Measurements from ENCODE around the gene TRIM34. TPM values are rescaled to one million over a fixed set of nuclear protein-coding genes. Genes with fewer than 3 reads are reported as not detected.

The TRIM34 gene
- total RNA-seq = 10 to 100 TPM in 7 of 9 donors, 1 to 10 TPM in 2; 5.9 to 22.1 (median 12.0) TPM
- 10 to 100 TPM in 1 of 3 donors, 1 to 10 TPM in 2; 5.0 to 11.2 (median 7.6) TPM for polyA plus RNA-seq
- long read RNA-seq, donor 1, partial matches to known transcripts = 0 of 2 reads
- long read RNA-seq, donor 1, other reads (novel, unspliced or antisense) = 0 of 2 reads
- long read RNA-seq, donor 2 = 0 reads
- long read RNA-seq, donor 3, partial matches to known transcripts = 0 of 2 reads
- long read RNA-seq, donor 3, other reads (novel, unspliced or antisense) = 0 of 2 reads
- long read RNA-seq, donor 4, partial matches to known transcripts = 8 of 12 reads
- long read RNA-seq, donor 4, other reads (novel, unspliced or antisense) = 0 of 12 reads
- long read RNA-seq, donor 5, transcript TRIM34-201 (8 exons, 2,311 nt) = major isoform, 21 of 30 reads
- long read RNA-seq, donor 5, partial matches to known transcripts = 5 of 30 reads
- long read RNA-seq, donor 5, other reads (novel, unspliced or antisense) = 4 of 30 reads
- long read RNA-seq, donor 6, transcript TRIM34-201 (8 exons, 2,311 nt) = major isoform, 6 of 12 reads
- long read RNA-seq, donor 6, partial matches to known transcripts = 2 of 12 reads
- long read RNA-seq, donor 6, other reads (novel, unspliced or antisense) = 4 of 12 reads
- long read RNA-seq, donor 7, partial matches to known transcripts = 0 of 1 reads
- long read RNA-seq, donor 7, other reads (novel, unspliced or antisense) = 0 of 1 reads
- long read RNA-seq, donor 8, transcript TRIM34-201 (8 exons, 2,311 nt) = major isoform, 5 of 5 reads
- long read RNA-seq, donor 8, partial matches to known transcripts = 0 of 5 reads
- long read RNA-seq, donor 8, other reads (novel, unspliced or antisense) = 0 of 5 reads
- long read RNA-seq, donor 9, partial matches to known transcripts = 0 of 2 reads
- long read RNA-seq, donor 9, other reads (novel, unspliced or antisense) = 0 of 2 reads
- long read RNA-seq, donor 10, partial matches to known transcripts = 0 of 1 reads
- long read RNA-seq, donor 10, other reads (novel, unspliced or antisense) = 0 of 1 reads

DNA sequence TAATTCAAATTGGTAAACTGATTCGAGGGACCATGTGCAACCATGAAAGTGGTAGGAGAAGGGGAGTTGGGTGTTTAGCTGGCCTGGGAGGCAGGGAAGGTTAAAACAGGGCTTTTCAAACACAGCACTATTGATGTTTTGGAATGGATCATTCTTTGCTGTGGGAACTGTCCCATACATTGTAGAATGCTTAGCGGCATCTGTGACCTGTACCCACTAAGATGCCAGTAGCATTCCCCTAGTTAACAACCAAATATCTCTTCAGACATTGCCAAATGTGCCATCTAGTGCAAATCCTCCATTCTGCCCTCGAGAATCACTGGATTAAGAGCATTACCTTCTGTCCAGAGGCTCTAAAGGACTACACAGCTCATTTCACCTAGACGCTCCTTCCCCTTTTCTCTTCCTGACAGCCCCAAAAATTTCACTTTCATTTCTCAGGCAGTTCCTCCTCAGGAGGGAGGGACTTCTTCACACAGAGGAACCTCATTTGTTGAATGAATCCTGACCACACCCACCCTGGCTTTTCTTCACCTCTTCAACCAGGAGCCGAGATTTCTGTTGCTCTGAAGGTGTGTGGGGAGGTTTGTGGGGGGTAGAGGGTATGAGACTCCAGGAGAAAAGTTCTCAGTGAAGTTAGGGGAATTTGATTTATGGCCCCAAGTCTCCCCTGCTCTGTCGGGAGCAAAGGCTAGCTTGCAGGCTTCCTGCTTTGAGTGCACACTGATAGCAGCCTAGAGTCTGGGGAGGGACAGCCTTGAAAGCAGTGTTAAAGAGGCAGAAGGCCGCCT, at the start of gene TRIM34:
Gene TRIM34, plus strand, starts transcription at position 513 of the 791 bp plus-strand sequence. CDS start 7,331 bp downstream, outside the sequence.
- H3K9me3 ChIP-seq (replicated peaks in 1 of 3) = no peaks in the 10 kb centered on the region
- peak in 1 of 2 donors; percentile 42 for TF ChIP-seq POLR2A (IDR thresholded peaks at IDR 0.05)
- TF ChIP-seq, protein P1, sequence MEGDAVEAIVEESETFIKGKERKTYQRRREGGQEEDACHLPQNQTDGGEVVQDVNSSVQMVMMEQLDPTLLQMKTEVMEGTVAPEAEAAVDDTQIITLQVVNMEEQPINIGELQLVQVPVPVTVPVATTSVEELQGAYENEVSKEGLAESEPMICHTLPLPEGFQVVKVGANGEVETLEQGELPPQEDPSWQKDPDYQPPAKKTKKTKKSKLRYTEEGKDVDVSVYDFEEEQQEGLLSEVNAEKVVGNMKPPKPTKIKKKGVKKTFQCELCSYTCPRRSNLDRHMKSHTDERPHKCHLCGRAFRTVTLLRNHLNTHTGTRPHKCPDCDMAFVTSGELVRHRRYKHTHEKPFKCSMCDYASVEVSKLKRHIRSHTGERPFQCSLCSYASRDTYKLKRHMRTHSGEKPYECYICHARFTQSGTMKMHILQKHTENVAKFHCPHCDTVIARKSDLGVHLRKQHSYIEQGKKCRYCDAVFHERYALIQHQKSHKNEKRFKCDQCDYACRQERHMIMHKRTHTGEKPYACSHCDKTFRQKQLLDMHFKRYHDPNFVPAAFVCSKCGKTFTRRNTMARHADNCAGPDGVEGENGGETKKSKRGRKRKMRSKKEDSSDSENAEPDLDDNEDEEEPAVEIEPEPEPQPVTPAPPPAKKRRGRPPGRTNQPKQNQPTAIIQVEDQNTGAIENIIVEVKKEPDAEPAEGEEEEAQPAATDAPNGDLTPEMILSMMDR (IDR thresholded peaks at IDR 0.05) = no peak
- H3K4me3 ChIP-seq = peak within 1 kb of the TSS; percentile 34 to 56 (median 43)
- 10 to 14% (median 13%) methylated on average over 7 of the region's 7 CpGs for WGBS, 4 donors
- no peaks in the 10 kb centered on the region for H3K36me3 ChIP-seq (replicated peaks in 1 of 2)
- H3K27me3 ChIP-seq = no peaks in the 10 kb centered on the region
- intact Hi-C loops (cut with DNase I) = no loop called here
- peak within 1 kb of the TSS in 4 of 5 donors; percentile 31 to 78 (median 62) for H3K27ac ChIP-seq
- DNase-seq = peak; percentile 50 to 83 (median 68)
- H3K4me1 ChIP-seq (replicated peaks in 1 of 2) = peaks cover 15 to 26% of the 10 kb centered on the region in 2 donors

DNA sequence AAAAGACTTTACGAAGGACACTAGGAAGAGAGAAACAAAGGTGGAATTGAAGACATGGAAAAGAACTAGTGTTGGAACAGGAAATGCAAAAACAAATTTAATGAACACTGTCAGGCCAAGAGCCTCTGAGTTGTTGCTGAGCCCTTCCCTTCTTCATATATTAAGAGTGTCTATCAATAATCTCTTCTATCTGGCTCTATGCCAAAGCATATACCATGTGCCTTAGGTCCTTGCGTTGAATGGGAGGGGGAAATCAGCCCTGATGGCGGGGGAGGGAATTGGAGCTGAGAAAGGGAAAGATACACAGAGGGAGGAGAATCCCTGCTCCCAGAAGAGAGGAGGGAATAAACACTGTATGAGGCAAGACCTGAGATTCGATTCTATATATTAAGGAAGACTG, 49.6 kb upstream of the TRIM34 start:
- 56 to 69% (median 65%) methylated on average over 4 of the region's 4 CpGs for WGBS, 4 donors
- no peak overlapping the region for H3K27ac ChIP-seq
- no peaks in the 10 kb centered on the region for H3K4me1 ChIP-seq (replicated peaks in 1 of 2)
- DNase-seq = no peak
- intact Hi-C loops (cut with DNase I) = no loop called here
- H3K4me3 ChIP-seq = no peak overlapping the region
- no peaks in the 10 kb centered on the region for H3K9me3 ChIP-seq (replicated peaks in 1 of 3)
- TF ChIP-seq, protein P1 (IDR thresholded peaks at IDR 0.05) = no peak
- no peak for TF ChIP-seq POLR2A (IDR thresholded peaks at IDR 0.05)
- no peaks in the 10 kb centered on the region for H3K27me3 ChIP-seq
- H3K36me3 ChIP-seq (replicated peaks in 1 of 2) = no peaks in the 10 kb centered on the region

DNA sequence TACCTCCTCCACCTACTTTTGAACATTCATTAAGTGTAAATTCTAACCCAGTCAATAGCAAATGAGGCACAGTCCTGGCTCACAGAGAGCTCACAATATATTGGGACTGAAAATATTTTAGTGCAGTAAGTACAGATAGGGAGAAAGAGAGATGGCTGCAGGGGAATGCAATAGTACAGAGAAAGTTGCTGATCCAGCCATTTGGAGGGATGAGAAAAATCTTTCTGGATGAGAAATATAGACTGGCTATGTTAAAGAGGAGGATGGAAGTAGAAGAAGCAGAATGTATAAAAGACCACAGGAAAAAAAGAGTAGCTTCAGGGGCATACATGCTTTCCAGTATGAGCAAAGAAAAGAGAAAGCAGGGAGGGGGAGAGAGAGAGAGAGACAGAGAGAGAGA, 47.7 kb upstream of the TRIM34 start:
- no peak for TF ChIP-seq POLR2A (IDR thresholded peaks at IDR 0.05)
- TF ChIP-seq, protein P1 (IDR thresholded peaks at IDR 0.05) = no peak
- Histone ChIP-seq H3K27ac (no peak overlapping the region), H3K36me3 (replicated peaks in 1 of 2) (no peaks in the 10 kb centered on the region), H3K27me3 (no peaks in the 10 kb centered on the region), H3K9me3 (replicated peaks in 1 of 3) (no peaks in the 10 kb centered on the region), H3K4me1 (replicated peaks in 1 of 2) (no peaks in the 10 kb centered on the region), H3K4me3 (no peak overlapping the region)
- intact Hi-C loops (cut with DNase I) = no loop called here
- DNase-seq = no peak

Data from adrenal gland (tissue), 19 donors.